Keratinocyte (primary cell): ENCODE data around the gene ALK. TPM values are rescaled to one million over a fixed set of nuclear protein-coding genes. Genes with fewer than 3 reads are reported as not detected.

Experiments
- DNase-seq: peaks from one replicate; pipeline ENCODE4 v3.0.0-alpha.2; 2011; ENCODE audit warnings: low read depth, missing footprints, low spot score
- FAIRE-seq: peaks from 2 replicates; lab custom pipeline; 2011; peaks lifted over from hg19 to GRCh38; lab: Jason Lieb, UNC
- H2AFZ ChIP-seq: 2 replicates; pipeline ENCODE4 v1.6.0; 2012; ENCODE audit warnings: low read length, control low read depth, inconsistent platforms; ENCODE audit not compliant: control insufficient read depth
- H3K27ac ChIP-seq: 2 replicates; pipeline ENCODE4 v1.5.1; 2011; ENCODE audit warnings: low read length; ENCODE audit not compliant: control insufficient read depth, insufficient read depth
- H3K27me3 ChIP-seq: 3 replicates; pipeline ENCODE4 v1.6.0; 2011; ENCODE audit warnings: low read length; ENCODE audit not compliant: control insufficient read depth, insufficient read depth; ENCODE audit errors: extremely low read depth
- H3K36me3 ChIP-seq, 2 experiments: 2 replicates in 1 of 2; 3 replicates in 1 of 2; pipeline ENCODE4 v1.5.1; 2011; ENCODE audit warnings: low read length in 2 of 2, mild to moderate bottlenecking in 1 of 2; ENCODE audit not compliant: control insufficient read depth in 2 of 2, insufficient read depth in 2 of 2; ENCODE audit errors: extremely low read depth in 1 of 2
- H3K4me1 ChIP-seq: 3 replicates; pipeline ENCODE4 v1.5.1; 2011; ENCODE audit warnings: low read length; ENCODE audit not compliant: control insufficient read depth, insufficient read depth; ENCODE audit errors: extremely low read depth
- H3K4me2 ChIP-seq: 3 replicates; pipeline ENCODE4 v1.6.0; 2011; ENCODE audit warnings: low read depth, low read length; ENCODE audit not compliant: control insufficient read depth, insufficient read depth; ENCODE audit errors: extremely low read depth
- H3K4me3 ChIP-seq, 3 experiments: fragments of 200-600 bp in 1 of 3; sonication (generic) in 1 of 3; 2 replicates in 2 of 3; 3 replicates in 1 of 3; pipeline ENCODE4 v1.5.1; 2011 to 2016; ENCODE audit warnings: low read length in 3 of 3, mild to moderate bottlenecking in 3 of 3, control low read depth in 2 of 3, inconsistent platforms in 1 of 3, low read depth in 1 of 3, mixed read lengths in 1 of 3, mixed run types in 1 of 3, moderate library complexity in 1 of 3; ENCODE audit not compliant: control insufficient read depth in 2 of 3, insufficient read depth in 2 of 3; ENCODE audit errors: extremely low read depth in 1 of 3
- H3K79me2 ChIP-seq: 2 replicates; pipeline ENCODE4 v1.6.0; 2012; ENCODE audit warnings: low read length; ENCODE audit not compliant: control insufficient read depth, insufficient read depth
- H3K9ac ChIP-seq: 3 replicates; pipeline ENCODE4 v1.6.0; 2011; ENCODE audit warnings: low read length; ENCODE audit not compliant: control insufficient read depth, insufficient read depth; ENCODE audit errors: extremely low read depth
- H3K9me1 ChIP-seq: 3 replicates; pipeline ENCODE4 v1.6.0; 2011; ENCODE audit warnings: low read length; ENCODE audit not compliant: control insufficient read depth, insufficient read depth; ENCODE audit errors: extremely low read depth
- H3K9me3 ChIP-seq: 2 replicates; pipeline ENCODE4 v1.5.1; 2012; ENCODE audit warnings: low read depth, low read length; ENCODE audit not compliant: control insufficient read depth
- H4K20me1 ChIP-seq: 3 replicates; pipeline ENCODE4 v1.6.0; 2011; ENCODE audit warnings: low read length; ENCODE audit not compliant: control insufficient read depth, insufficient read depth; ENCODE audit errors: extremely low read depth
- CTCF ChIP-seq, 3 experiments: IDR thresholded peaks in 1 of 3; conservative IDR thresholded peaks in 1 of 3; optimal IDR thresholded peaks in 1 of 3; 2 replicates in 2 of 3; 3 replicates in 1 of 3; pipeline versions ENCODE3 to v1.5.1; 2011; ENCODE audit warnings: low read length in 3 of 3, mild to moderate bottlenecking in 3 of 3, moderate library complexity in 2 of 3, control low read depth in 1 of 3, inconsistent platforms in 1 of 3; ENCODE audit not compliant: insufficient read depth in 2 of 3; ENCODE audit errors: extremely low read depth in 1 of 3
- EZH2 ChIP-seq: IDR thresholded peaks from one replicate; pipeline ENCODE4 v1.6.1; 2012; ENCODE audit warnings: inconsistent platforms, mild to moderate bottlenecking, low read length, moderate library complexity
- dilution Hi-C: fragments of 300-500 bp; cut with MboI; formaldehyde crosslinking; loops from one replicate; pipeline ENCODE4 v1.7.0; 2020; ENCODE audit warnings: low sequenced_read_pairs; ENCODE audit not compliant: extremely low pct_ligation_motif_present
- polyA plus RNA-seq, 5 experiments: library from polyadenylated mRNA; depleted of rRNA in 3 of 5; stranded (reverse) in 3 of 5; stranded (forward) in 1 of 5; unstranded in 1 of 5; fragments of >200 nt; gene quantifications; 1 replicate in 1 of 5; 2 replicates in 3 of 5; 3 replicates in 1 of 5; pipeline versions ENCODE4 v1.2.1 to v1.2.3, GENCODE V29; 2011 to 2012; ENCODE audit warnings: missing spikeins in 2 of 5, low read depth in 1 of 5, low replicate concordance in 1 of 5

ALK gene
- polyA plus RNA-seq, 1 donor (not counting 4 experiments of a cell fraction or from before 2014, with no cell fraction given): not detected

- no peak overlapping the region for H2AFZ ChIP-seq
- H3K9me1 ChIP-seq: no peaks in the 10 kb centered on the region
- DNase-seq (no peak), FAIRE-seq (no peak)
- H3K4me1 ChIP-seq: peaks cover 4% of the 10 kb centered on the region
- no peaks in the 10 kb centered on the region for H3K27me3 ChIP-seq
- TF ChIP-seq CTCF (optimal IDR thresholded peaks at IDR 0.05 in 1 of 3, IDR thresholded peaks at IDR 0.05 in 1 of 3, conservative IDR thresholded peaks at IDR 0.05 in 1 of 3; ENCODE audit: extremely low read depth in 1 of 3, insufficient read depth in 2 of 3, low read length in 3 of 3) (no peak), EZH2 (no peak)
- no peaks in the 10 kb centered on the region for H3K9me3 ChIP-seq
- dilution Hi-C loops: no loop called here
- H3K4me2 ChIP-seq: no peak overlapping the region
- H3K36me3 ChIP-seq: no peaks in the 10 kb centered on the region
- no peak overlapping the region for H3K9ac ChIP-seq
- H3K79me2 ChIP-seq: no peaks in the 10 kb centered on the region
- no peak overlapping the region for H3K27ac ChIP-seq
- H4K20me1 ChIP-seq: no peaks in the 10 kb centered on the region
- no peak overlapping the region for H3K4me3 ChIP-seq
Measured at GRCh38 chr2:29761278-29761677, 160.1 kb downstream of the ALK start.

GRCh38 chr2:29760008-29760407, 161.4 kb downstream of the ALK start:
- FAIRE-seq: no peak

More at GRCh38 chr2:29760008-29760407, 161.4 kb downstream of the ALK start:
- TF ChIP-seq CTCF (optimal IDR thresholded peaks at IDR 0.05 in 1 of 3, IDR thresholded peaks at IDR 0.05 in 1 of 3, conservative IDR thresholded peaks at IDR 0.05 in 1 of 3; ENCODE audit: extremely low read depth in 1 of 3, insufficient read depth in 2 of 3, low read length in 3 of 3) (no peak), EZH2 (no peak)
- no peaks in the 10 kb centered on the region for H3K79me2 ChIP-seq
- no peak overlapping the region for H3K4me2 ChIP-seq
- H3K9me1 ChIP-seq: no peaks in the 10 kb centered on the region
- no peaks in the 10 kb centered on the region for H3K27me3 ChIP-seq
- no peak overlapping the region for H3K9ac ChIP-seq
- no peak for DNase-seq
- no peaks in the 10 kb centered on the region for H3K36me3 ChIP-seq
- no peaks in the 10 kb centered on the region for H3K4me1 ChIP-seq
- H3K9me3 ChIP-seq: no peaks in the 10 kb centered on the region
- H4K20me1 ChIP-seq: no peaks in the 10 kb centered on the region
- H3K4me3 ChIP-seq: no peak overlapping the region
- H2AFZ ChIP-seq: no peak overlapping the region
- dilution Hi-C loops: no loop called here
- no peak overlapping the region for H3K27ac ChIP-seq
